Measurements from ENCODE around the gene SULT1B1.
"Not testable (repeated sequence)": the region's sequence is repeated elsewhere in the genome, so short reads cannot be mapped to it uniquely, and the experiment has no call there.

SULT1B1 gene

GRCh38 chr4:69775321-69775867, 15.0 kb upstream of the SULT1B1 start:
- no peak for DNase-seq (ENCODE audit: low read depth)
- no peaks in the 10 kb centered on the region for H3K36me3 ChIP-seq (ENCODE audit: control insufficient read depth, insufficient read depth, low read length, severe bottlenecking)
- H3K27me3 ChIP-seq (replicated peaks; ENCODE audit: control insufficient read depth, insufficient read depth, low read length), result no peaks in the 10 kb centered on the region
- H3K4me3 ChIP-seq (ENCODE audit: low read length), result no peak overlapping the region
- no peaks in the 10 kb centered on the region for H3K4me1 ChIP-seq (ENCODE audit: control insufficient read depth, insufficient read depth, low read length)
- H3K9me3 ChIP-seq (ENCODE audit: control insufficient read depth, low read length), result no peaks in the 10 kb centered on the region
- H3K9ac ChIP-seq (ENCODE audit: low read length), result no peak overlapping the region

- Histone ChIP-seq H3K4me3 (ENCODE audit: low read length) (no peak overlapping the region), H3K4me1 (ENCODE audit: control insufficient read depth, insufficient read depth, low read length) (no peaks in the 10 kb centered on the region), H3K27me3 (replicated peaks; ENCODE audit: control insufficient read depth, insufficient read depth, low read length) (no peaks in the 10 kb centered on the region), H3K9me3 (ENCODE audit: control insufficient read depth, low read length) (no peaks in the 10 kb centered on the region), H3K36me3 (ENCODE audit: control insufficient read depth, insufficient read depth, low read length, severe bottlenecking) (no peaks in the 10 kb centered on the region), H3K9ac (ENCODE audit: low read length) (no peak overlapping the region)
- DNase-seq (ENCODE audit: low read depth), result no peak
These were observed 13.1 kb upstream of the SULT1B1 start for GRCh38 chr4:69773484-69773883.

GRCh38 chr4:69768554-69768953, 8.1 kb upstream of the SULT1B1 start:
- not testable (repeated sequence) for H3K36me3 ChIP-seq (ENCODE audit: control insufficient read depth, insufficient read depth, low read length, severe bottlenecking); DNase-seq (ENCODE audit: low read depth); H3K27me3 ChIP-seq (replicated peaks; ENCODE audit: control insufficient read depth, insufficient read depth, low read length); H3K4me1 ChIP-seq (ENCODE audit: control insufficient read depth, insufficient read depth, low read length); H3K4me3 ChIP-seq (ENCODE audit: low read length); H3K9ac ChIP-seq (ENCODE audit: low read length); H3K9me3 ChIP-seq (ENCODE audit: control insufficient read depth, low read length)

- Histone ChIP-seq H3K9ac (ENCODE audit: low read length) (no peak overlapping the region), H3K36me3 (ENCODE audit: control insufficient read depth, insufficient read depth, low read length, severe bottlenecking) (no peaks in the 10 kb centered on the region), H3K9me3 (ENCODE audit: control insufficient read depth, low read length) (peaks cover 4% of the 10 kb centered on the region)
These were observed 5.3 kb upstream of the SULT1B1 start for GRCh38 chr4:69765751-69766150.

GRCh38 chr4:69764311-69764710, 3.9 kb upstream of the SULT1B1 start:
- no peak for DNase-seq (ENCODE audit: low read depth)
- H3K9ac ChIP-seq (ENCODE audit: low read length), result no peak overlapping the region
- peaks cover 8% of the 10 kb centered on the region for H3K4me1 ChIP-seq (ENCODE audit: control insufficient read depth, insufficient read depth, low read length)

More at GRCh38 chr4:69765751-69766150, 5.3 kb upstream of the SULT1B1 start:
- Histone ChIP-seq H3K4me3 (ENCODE audit: low read length) (no peak overlapping the region), H3K27me3 (replicated peaks; ENCODE audit: control insufficient read depth, insufficient read depth, low read length) (no peaks in the 10 kb centered on the region), H3K4me1 (ENCODE audit: control insufficient read depth, insufficient read depth, low read length) (peaks cover under 1% of the 10 kb centered on the region)
- peak; percentile 26 for DNase-seq (ENCODE audit: low read depth)

GRCh38 chr4:69763233-69763632, 2.8 kb upstream of the SULT1B1 start:
- DNase-seq (ENCODE audit: low read depth), result no peak
- no peak overlapping the region for H3K9ac ChIP-seq (ENCODE audit: low read length)

More at GRCh38 chr4:69764311-69764710, 3.9 kb upstream of the SULT1B1 start:
- Histone ChIP-seq H3K4me3 (ENCODE audit: low read length) (no peak overlapping the region), H3K9me3 (ENCODE audit: control insufficient read depth, low read length) (peaks cover 4% of the 10 kb centered on the region), H3K36me3 (ENCODE audit: control insufficient read depth, insufficient read depth, low read length, severe bottlenecking) (no peaks in the 10 kb centered on the region), H3K27me3 (replicated peaks; ENCODE audit: control insufficient read depth, insufficient read depth, low read length) (no peaks in the 10 kb centered on the region)

GRCh38 chr4:69759189-69759604, 1.2 kb downstream of the SULT1B1 start:
- no peak overlapping the region for H3K9ac ChIP-seq (ENCODE audit: low read length)
- no peaks in the 10 kb centered on the region for H3K36me3 ChIP-seq (ENCODE audit: control insufficient read depth, insufficient read depth, low read length, severe bottlenecking)
- no peaks in the 10 kb centered on the region for H3K27me3 ChIP-seq (replicated peaks; ENCODE audit: control insufficient read depth, insufficient read depth, low read length)
- H3K4me1 ChIP-seq (ENCODE audit: control insufficient read depth, insufficient read depth, low read length), result peaks cover 19% of the 10 kb centered on the region
- H3K9me3 ChIP-seq (ENCODE audit: control insufficient read depth, low read length), result no peaks in the 10 kb centered on the region
- no peak for DNase-seq (ENCODE audit: low read depth)
- H3K4me3 ChIP-seq (ENCODE audit: low read length), result no peak overlapping the region

More at GRCh38 chr4:69763233-69763632, 2.8 kb upstream of the SULT1B1 start:
- H3K9me3 ChIP-seq (ENCODE audit: control insufficient read depth, low read length), result peaks cover 4% of the 10 kb centered on the region
- peaks cover 8% of the 10 kb centered on the region for H3K4me1 ChIP-seq (ENCODE audit: control insufficient read depth, insufficient read depth, low read length)
- H3K36me3 ChIP-seq (ENCODE audit: control insufficient read depth, insufficient read depth, low read length, severe bottlenecking), result no peaks in the 10 kb centered on the region
- H3K4me3 ChIP-seq (ENCODE audit: low read length), result no peak overlapping the region
- H3K27me3 ChIP-seq (replicated peaks; ENCODE audit: control insufficient read depth, insufficient read depth, low read length), result no peaks in the 10 kb centered on the region

- Histone ChIP-seq H3K9me3 (ENCODE audit: control insufficient read depth, low read length) (no peaks in the 10 kb centered on the region), H3K4me1 (ENCODE audit: control insufficient read depth, insufficient read depth, low read length) (peaks cover 23% of the 10 kb centered on the region), H3K36me3 (ENCODE audit: control insufficient read depth, insufficient read depth, low read length, severe bottlenecking) (no peaks in the 10 kb centered on the region), H3K9ac (ENCODE audit: low read length) (no peak overlapping the region), H3K4me3 (ENCODE audit: low read length) (no peak overlapping the region), H3K27me3 (replicated peaks; ENCODE audit: control insufficient read depth, insufficient read depth, low read length) (no peaks in the 10 kb centered on the region)
- DNase-seq (ENCODE audit: low read depth), result no peak
These were observed 3.0 kb downstream of the SULT1B1 start for GRCh38 chr4:69757464-69757863.

- DNase-seq (ENCODE audit: low read depth), result no peak
- Histone ChIP-seq H3K4me3 (ENCODE audit: low read length) (no peak overlapping the region), H3K9me3 (ENCODE audit: control insufficient read depth, low read length) (no peaks in the 10 kb centered on the region), H3K9ac (ENCODE audit: low read length) (peak overlapping the region; percentile 51), H3K27me3 (replicated peaks; ENCODE audit: control insufficient read depth, insufficient read depth, low read length) (no peaks in the 10 kb centered on the region), H3K4me1 (ENCODE audit: control insufficient read depth, insufficient read depth, low read length) (peaks cover 34% of the 10 kb centered on the region), H3K36me3 (ENCODE audit: control insufficient read depth, insufficient read depth, low read length, severe bottlenecking) (no peaks in the 10 kb centered on the region)
These were observed 5.4 kb downstream of the SULT1B1 start for GRCh38 chr4:69754926-69755580.

GRCh38 chr4:69753686-69754085, 6.7 kb downstream of the SULT1B1 start:
- H3K9ac ChIP-seq (ENCODE audit: low read length), result no peak overlapping the region
- no peaks in the 10 kb centered on the region for H3K9me3 ChIP-seq (ENCODE audit: control insufficient read depth, low read length)
- no peaks in the 10 kb centered on the region for H3K36me3 ChIP-seq (ENCODE audit: control insufficient read depth, insufficient read depth, low read length, severe bottlenecking)
- H3K4me1 ChIP-seq (ENCODE audit: control insufficient read depth, insufficient read depth, low read length), result peaks cover 46% of the 10 kb centered on the region
- DNase-seq (ENCODE audit: low read depth), result peak; percentile 62
- H3K4me3 ChIP-seq (ENCODE audit: low read length), result no peak overlapping the region
- H3K27me3 ChIP-seq (replicated peaks; ENCODE audit: control insufficient read depth, insufficient read depth, low read length), result no peaks in the 10 kb centered on the region

GRCh38 chr4:69750346-69750745, 10.1 kb downstream of the SULT1B1 start:
- H3K27me3 ChIP-seq (replicated peaks; ENCODE audit: control insufficient read depth, insufficient read depth, low read length), result no peaks in the 10 kb centered on the region
- no peaks in the 10 kb centered on the region for H3K36me3 ChIP-seq (ENCODE audit: control insufficient read depth, insufficient read depth, low read length, severe bottlenecking)
- no peak overlapping the region for H3K4me3 ChIP-seq (ENCODE audit: low read length)
- no peaks in the 10 kb centered on the region for H3K9me3 ChIP-seq (ENCODE audit: control insufficient read depth, low read length)
- no peak overlapping the region for H3K9ac ChIP-seq (ENCODE audit: low read length)
- H3K4me1 ChIP-seq (ENCODE audit: control insufficient read depth, insufficient read depth, low read length), result peaks cover 54% of the 10 kb centered on the region
- DNase-seq (ENCODE audit: low read depth), result peak; percentile 38
